ENCODE data around the gene HYAL2. TPM values are rescaled to one million over a fixed set of nuclear protein-coding genes. Genes with fewer than 3 reads are reported as not detected.
A peak's percentile ranks its signal among the peaks of the same experiment; 100 is the strongest.

Gene HYAL2
- total RNA-seq, 1 experiment from 2014 or later, result 35.7 TPM

GRCh38 chr3:50369012-50369670, 46.6 kb upstream of the HYAL2 start:
- H3K4me1 Mint-ChIP-seq (ENCODE audit: low read depth, unreplicated experiment), result no peaks in the 10 kb centered on the region
- TF ChIP-seq CTCF (IDR thresholded peaks at IDR 0.05; ENCODE audit: unreplicated experiment), result no peak
- DNase-seq, result no peak
- no peaks in the 10 kb centered on the region for H3K9me3 Mint-ChIP-seq (ENCODE audit: low read depth, unreplicated experiment)
- BruUV-seq (replicated peaks), result no TSS peak
- peaks cover 13% of the 10 kb centered on the region for H3K36me3 Mint-ChIP-seq (ENCODE audit: insufficient read depth, unreplicated experiment)
- no peak overlapping the region for H3K27ac Mint-ChIP-seq (ENCODE audit: unreplicated experiment)
- CTCF ChIA-PET, result interaction anchor here (1.2 kb wide), 1 partner anchor 21 kb away, joined by 3 read pairs; no protein-coding TSS in a partner anchor
- intact Hi-C loops (cut with micrococcal nuclease; ENCODE audit: unreplicated experiment), result no loop called here
- H3K27me3 Mint-ChIP-seq (ENCODE audit: unreplicated experiment), result peaks cover 63% of the 10 kb centered on the region
- no peak overlapping the region for H3K4me3 Mint-ChIP-seq (ENCODE audit: low read depth, unreplicated experiment)

GRCh38 chr3:50365842-50366220, 43.3 kb upstream of the HYAL2 start:
- peak overlapping the region; percentile 64 for H3K4me3 Mint-ChIP-seq (ENCODE audit: low read depth, unreplicated experiment)
- no TSS peak for BruUV-seq (replicated peaks)
- H3K4me1 Mint-ChIP-seq (ENCODE audit: low read depth, unreplicated experiment), result no peaks in the 10 kb centered on the region
- no peaks in the 10 kb centered on the region for H3K9me3 Mint-ChIP-seq (ENCODE audit: low read depth, unreplicated experiment)
- intact Hi-C loops (cut with micrococcal nuclease; ENCODE audit: unreplicated experiment), result no loop called here
- no peak for TF ChIP-seq CTCF (IDR thresholded peaks at IDR 0.05; ENCODE audit: unreplicated experiment)
- peaks cover 44% of the 10 kb centered on the region for H3K27me3 Mint-ChIP-seq (ENCODE audit: unreplicated experiment)
- DNase-seq, result no peak
- CTCF ChIA-PET, result no interaction called here
- peaks cover 13% of the 10 kb centered on the region for H3K36me3 Mint-ChIP-seq (ENCODE audit: insufficient read depth, unreplicated experiment)
- H3K27ac Mint-ChIP-seq (ENCODE audit: unreplicated experiment), result no peak overlapping the region

- TF ChIP-seq CTCF (IDR thresholded peaks at IDR 0.05; ENCODE audit: unreplicated experiment), result no peak
- Mint-ChIP-seq H3K27me3 (ENCODE audit: unreplicated experiment) (peaks cover 39% of the 10 kb centered on the region), H3K9me3 (ENCODE audit: low read depth, unreplicated experiment) (no peaks in the 10 kb centered on the region), H3K36me3 (ENCODE audit: insufficient read depth, unreplicated experiment) (peaks cover 13% of the 10 kb centered on the region), H3K4me3 (ENCODE audit: low read depth, unreplicated experiment) (peak overlapping the region; percentile 64), H3K4me1 (ENCODE audit: low read depth, unreplicated experiment) (no peaks in the 10 kb centered on the region), H3K27ac (ENCODE audit: unreplicated experiment) (no peak overlapping the region)
- intact Hi-C loops (cut with micrococcal nuclease; ENCODE audit: unreplicated experiment), result no loop called here
- DNase-seq, result peak; percentile 87
- no TSS peak for BruUV-seq (replicated peaks)
- CTCF ChIA-PET, result interaction anchor here (0.6 kb wide), 1 partner anchor 187 kb away, joined by 3 read pairs; no protein-coding TSS in a partner anchor
Observed at GRCh38 chr3:50365080-50365841, 42.7 kb upstream of the HYAL2 start.

GRCh38 chr3:50364573-50365079, 42.1 kb upstream of the HYAL2 start:
- Mint-ChIP-seq H3K4me3 (ENCODE audit: low read depth, unreplicated experiment) (peak overlapping the region; percentile 64), H3K9me3 (ENCODE audit: low read depth, unreplicated experiment) (no peaks in the 10 kb centered on the region), H3K27ac (ENCODE audit: unreplicated experiment) (no peak overlapping the region), H3K4me1 (ENCODE audit: low read depth, unreplicated experiment) (no peaks in the 10 kb centered on the region), H3K36me3 (ENCODE audit: insufficient read depth, unreplicated experiment) (peaks cover 14% of the 10 kb centered on the region), H3K27me3 (ENCODE audit: unreplicated experiment) (peaks cover 32% of the 10 kb centered on the region)
- no peak for DNase-seq
- CTCF ChIA-PET, result interaction anchor here (0.6 kb wide), 1 partner anchor 187 kb away, joined by 3 read pairs; no protein-coding TSS in a partner anchor
- intact Hi-C loops (cut with micrococcal nuclease; ENCODE audit: unreplicated experiment), result no loop called here
- no TSS peak for BruUV-seq (replicated peaks)
- TF ChIP-seq CTCF (IDR thresholded peaks at IDR 0.05; ENCODE audit: unreplicated experiment), result no peak

Measured in Calu3 (cell line).